Loucy (cell line): ENCODE measurements around the gene C1orf35.

Experiments
- H2AFZ ChIP-seq: fragments of 200-600 bp; sonication (generic); 2 replicates; pipeline ENCODE4 v1.6.0; 2016; ENCODE audit warnings: antibody characterized with exemption, mild to moderate bottlenecking, low read length, moderate library complexity
- H3F3A ChIP-seq: fragments of 200-600 bp; 2 replicates; pipeline ENCODE4 v1.6.0; 2016; ENCODE audit warnings: antibody characterized with exemption, low read depth, mild to moderate bottlenecking
- H3K27me3 ChIP-seq: fragments of 200-600 bp; sonication (generic); 2 replicates; pipeline ENCODE4 v1.6.1; 2014; ENCODE audit warnings: low read length, mild to moderate bottlenecking; ENCODE audit not compliant: insufficient read depth, poor library complexity, severe bottlenecking
- H3K36me3 ChIP-seq: fragments of 200-600 bp; sonication (generic); 2 replicates; pipeline ENCODE4 v1.6.1; 2016; ENCODE audit warnings: low read length; ENCODE audit not compliant: insufficient read depth
- H3K4me1 ChIP-seq: fragments of 200-600 bp; sonication (generic); 2 replicates; pipeline ENCODE4 v1.5.1; 2014; ENCODE audit warnings: low read length, mild to moderate bottlenecking; ENCODE audit not compliant: insufficient read depth, poor library complexity, severe bottlenecking
- H3K4me2 ChIP-seq: fragments of 200-600 bp; sonication (generic); 2 replicates; pipeline ENCODE4 v1.6.0; 2014; ENCODE audit warnings: antibody characterized with exemption, low read length, low read depth, mild to moderate bottlenecking; ENCODE audit not compliant: poor library complexity, severe bottlenecking
- H3K4me3 ChIP-seq: fragments of 200-600 bp; sonication (generic); 2 replicates; pipeline ENCODE4 v1.5.1; 2014; ENCODE audit warnings: low read length, mild to moderate bottlenecking, mixed read lengths; ENCODE audit not compliant: poor library complexity, severe bottlenecking
- H3K79me2 ChIP-seq: fragments of 200-600 bp; sonication (generic); 2 replicates; pipeline ENCODE4 v1.6.1; 2014; ENCODE audit warnings: low read length; ENCODE audit not compliant: insufficient read depth
- H3K9ac ChIP-seq: fragments of 200-600 bp; sonication (generic); 2 replicates; pipeline ENCODE4 v1.6.0; 2014; ENCODE audit warnings: mild to moderate bottlenecking, low read depth, low read length, moderate library complexity; ENCODE audit not compliant: poor library complexity, severe bottlenecking
- H3K9me2 ChIP-seq: fragments of 200-600 bp; sonication (generic); replicated peaks from 2 replicates; pipeline ENCODE4 v1.6.1; 2016; ENCODE audit warnings: low read depth, low read length, mixed read lengths
- H3K9me3 ChIP-seq: fragments of 200-600 bp; sonication (generic); 2 replicates; pipeline ENCODE4 v1.6.1; 2014; ENCODE audit warnings: mild to moderate bottlenecking, antibody characterized with exemption, low read length, low read depth; ENCODE audit not compliant: insufficient read depth
- H4K20me1 ChIP-seq: fragments of 200-600 bp; sonication (generic); 2 replicates; pipeline ENCODE4 v1.6.0; 2014; ENCODE audit warnings: antibody characterized with exemption, low read length, mild to moderate bottlenecking; ENCODE audit not compliant: insufficient read depth, poor library complexity, severe bottlenecking
- CTCF ChIP-seq: fragments of 200-600 bp; sonication (generic); conservative IDR thresholded peaks from 2 replicates; pipeline ENCODE4 v1.5.1; 2014; ENCODE audit warnings: mild to moderate bottlenecking, antibody characterized with exemption, low read length
- EZH2phosphoT487 ChIP-seq: fragments of 200-600 bp; IDR thresholded peaks from 2 replicates; pipeline ENCODE4 v1.6.1; 2018; ENCODE audit warnings: antibody characterized with exemption, mild to moderate bottlenecking, moderate library complexity, borderline replicate concordance

Gene C1orf35

GRCh38 chr1:228151180-228151925, 48.2 kb upstream of the C1orf35 start:
- peaks cover 9% of the 10 kb centered on the region for H4K20me1 ChIP-seq
- H2AFZ ChIP-seq = no peak overlapping the region
- no peaks in the 10 kb centered on the region for H3K27me3 ChIP-seq
- H3K9ac ChIP-seq = no peak overlapping the region
- no peaks in the 10 kb centered on the region for H3K9me2 ChIP-seq
- peaks cover 15% of the 10 kb centered on the region; the same call in 1 of the 2 replicates for H3K36me3 ChIP-seq
- H3K79me2 ChIP-seq = peaks cover 10% of the 10 kb centered on the region; the same call in 1 of the 2 replicates
- no peak overlapping the region for H3K4me3 ChIP-seq
- no peaks in the 10 kb centered on the region for H3K9me3 ChIP-seq
- TF ChIP-seq EZH2phosphoT487 = no peak
- TF ChIP-seq CTCF = no peak
- H3F3A ChIP-seq = no peaks in the 10 kb centered on the region
- H3K4me2 ChIP-seq = no peak overlapping the region
- H3K4me1 ChIP-seq = peaks cover 3% of the 10 kb centered on the region

- Histone ChIP-seq H3K9me2 (no peaks in the 10 kb centered on the region), H3K4me1 (peaks cover 3% of the 10 kb centered on the region), H4K20me1 (peaks cover 17% of the 10 kb centered on the region), H3K79me2 (peaks cover 18% of the 10 kb centered on the region; the same call in 1 of the 2 replicates), H3K9ac (no peak overlapping the region), H3K4me3 (no peak overlapping the region), H3F3A (no peaks in the 10 kb centered on the region), H3K36me3 (peaks cover 15% of the 10 kb centered on the region; the same call in 1 of the 2 replicates), H3K27me3 (no peaks in the 10 kb centered on the region), H3K4me2 (no peak overlapping the region), H2AFZ (no peak overlapping the region), H3K9me3 (no peaks in the 10 kb centered on the region)
- TF ChIP-seq EZH2phosphoT487 = no peak
- no peak for TF ChIP-seq CTCF
These were observed 47.5 kb upstream of the C1orf35 start for GRCh38 chr1:228150461-228151179.

- Histone ChIP-seq H3K4me2 (no peak overlapping the region), H2AFZ (no peak overlapping the region), H3K9ac (no peak overlapping the region), H3K27me3 (no peaks in the 10 kb centered on the region), H3K9me2 (no peaks in the 10 kb centered on the region), H4K20me1 (peaks cover 22% of the 10 kb centered on the region), H3K4me3 (no peak overlapping the region), H3K36me3 (peaks cover 15% of the 10 kb centered on the region; the same call in 1 of the 2 replicates), H3F3A (no peaks in the 10 kb centered on the region), H3K4me1 (peaks cover 3% of the 10 kb centered on the region), H3K9me3 (no peaks in the 10 kb centered on the region), H3K79me2 (peaks cover 23% of the 10 kb centered on the region; the same call in 1 of the 2 replicates)
- TF ChIP-seq CTCF (no peak), EZH2phosphoT487 (no peak)
These were observed 47.0 kb upstream of the C1orf35 start for GRCh38 chr1:228150120-228150460.
